GM21717 (cell line): Measurements from ENCODE around the gene PCDHA1.

Experiments
- ATAC-seq: cut with Tn5 transposase; IDR thresholded peaks from one replicate; pipeline ENCODE4 v1.9.1; 2021; ENCODE audit warnings: mild to moderate bottlenecking, moderate library complexity; ENCODE audit not compliant: unreplicated experiment

The PCDHA1 gene

DNA sequence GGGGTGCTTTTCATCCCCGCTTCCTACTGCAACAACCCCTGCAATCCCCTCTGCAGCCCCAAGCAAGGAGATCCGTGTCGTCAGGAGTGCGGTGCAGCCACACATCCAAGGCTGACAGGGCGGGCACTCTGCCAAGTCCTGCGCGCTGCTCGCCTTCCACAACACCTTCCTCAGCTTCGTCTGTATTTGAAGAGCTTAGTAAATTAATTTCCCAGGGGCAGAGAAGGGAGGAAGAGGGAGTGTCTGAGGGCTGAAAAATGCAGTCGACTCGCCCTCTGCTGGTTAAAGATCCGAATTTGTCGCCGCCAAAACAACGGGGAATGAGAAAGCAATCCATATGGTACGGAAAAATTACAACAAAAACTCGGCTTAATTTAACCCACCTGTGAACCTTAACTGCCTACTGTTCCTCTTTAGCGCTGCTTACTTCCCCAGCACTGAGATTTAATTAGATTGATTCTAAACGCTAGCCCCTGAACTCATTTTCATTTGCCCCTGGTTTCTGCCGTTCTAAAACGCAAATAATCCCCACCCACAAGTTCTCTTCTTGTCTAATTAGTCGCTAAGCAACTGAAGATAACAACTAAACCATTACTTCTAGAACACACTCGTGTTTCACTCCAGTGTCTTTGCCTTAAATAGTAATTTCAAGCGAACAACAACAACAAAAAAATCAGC, 254.3 kb downstream of the PCDHA1 start:
- no peak for ATAC-seq

DNA sequence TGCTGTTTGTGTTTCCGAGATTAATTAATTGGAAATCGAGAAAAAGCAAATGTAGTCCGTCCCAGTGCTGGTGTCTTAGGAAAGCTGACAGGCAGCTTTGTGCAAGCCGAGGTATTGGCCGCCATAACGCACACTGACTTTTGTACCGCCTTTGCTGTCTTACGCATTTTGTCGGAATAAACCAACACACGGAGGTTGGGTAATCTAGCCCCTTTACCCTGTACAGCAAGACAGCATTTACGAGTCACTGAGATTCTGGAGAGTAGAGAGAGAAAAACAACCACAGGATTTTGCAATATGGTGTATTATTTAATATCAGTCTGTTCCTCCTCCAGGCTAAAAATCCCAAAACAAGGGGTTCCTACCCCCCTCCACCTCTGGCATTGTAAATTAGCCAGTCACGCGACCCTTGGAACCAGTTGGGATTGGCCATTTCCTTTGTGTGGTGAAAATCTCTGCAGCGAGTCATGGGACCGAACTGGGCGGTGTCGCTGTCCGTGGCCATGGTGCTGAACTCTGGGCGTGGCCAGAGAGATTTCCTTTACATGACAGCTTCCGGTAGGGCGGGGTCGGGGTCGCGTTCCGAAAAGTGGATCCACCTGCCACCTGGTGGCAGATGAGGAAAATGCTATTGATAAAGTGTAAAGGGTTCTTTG, 255.0 kb downstream of the PCDHA1 start:
- no peak for ATAC-seq

DNA sequence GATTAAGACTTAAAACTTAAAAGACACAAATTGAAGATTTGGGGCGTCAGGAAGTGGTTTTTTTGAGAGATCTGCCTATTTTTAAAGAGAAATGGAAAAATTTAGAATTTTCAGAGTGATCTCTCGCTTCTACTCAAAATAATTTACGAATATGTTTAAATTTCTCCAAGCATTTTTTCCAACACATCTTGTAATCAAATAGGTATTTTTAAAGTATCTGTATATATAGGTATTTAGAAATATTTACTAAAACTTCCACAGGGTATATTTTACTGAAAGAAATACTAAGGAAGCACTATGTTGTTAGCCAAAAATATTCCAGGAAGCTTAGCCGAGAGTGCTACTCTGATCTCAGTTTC, 255.5 kb downstream of the PCDHA1 start:
- ATAC-seq = no peak

DNA sequence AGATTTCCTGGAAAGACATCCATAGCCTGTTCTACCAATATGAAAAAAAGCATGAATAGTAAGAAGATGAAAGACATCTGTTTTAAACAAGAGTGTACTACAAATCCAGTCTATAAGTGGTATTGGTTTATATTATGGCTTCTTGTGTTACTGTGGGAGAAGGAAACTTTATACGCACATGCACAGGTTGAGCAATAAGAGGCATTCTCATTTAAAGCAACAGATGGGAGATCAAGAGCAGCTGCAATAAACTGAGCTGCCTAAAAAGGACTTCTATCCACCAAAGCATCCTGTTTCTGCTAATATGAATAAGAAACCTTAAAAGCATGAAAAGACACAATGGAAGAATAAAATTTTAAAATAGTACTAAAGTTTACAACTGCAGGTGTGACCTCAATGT, 256.6 kb downstream of the PCDHA1 start:
- no peak for ATAC-seq

DNA sequence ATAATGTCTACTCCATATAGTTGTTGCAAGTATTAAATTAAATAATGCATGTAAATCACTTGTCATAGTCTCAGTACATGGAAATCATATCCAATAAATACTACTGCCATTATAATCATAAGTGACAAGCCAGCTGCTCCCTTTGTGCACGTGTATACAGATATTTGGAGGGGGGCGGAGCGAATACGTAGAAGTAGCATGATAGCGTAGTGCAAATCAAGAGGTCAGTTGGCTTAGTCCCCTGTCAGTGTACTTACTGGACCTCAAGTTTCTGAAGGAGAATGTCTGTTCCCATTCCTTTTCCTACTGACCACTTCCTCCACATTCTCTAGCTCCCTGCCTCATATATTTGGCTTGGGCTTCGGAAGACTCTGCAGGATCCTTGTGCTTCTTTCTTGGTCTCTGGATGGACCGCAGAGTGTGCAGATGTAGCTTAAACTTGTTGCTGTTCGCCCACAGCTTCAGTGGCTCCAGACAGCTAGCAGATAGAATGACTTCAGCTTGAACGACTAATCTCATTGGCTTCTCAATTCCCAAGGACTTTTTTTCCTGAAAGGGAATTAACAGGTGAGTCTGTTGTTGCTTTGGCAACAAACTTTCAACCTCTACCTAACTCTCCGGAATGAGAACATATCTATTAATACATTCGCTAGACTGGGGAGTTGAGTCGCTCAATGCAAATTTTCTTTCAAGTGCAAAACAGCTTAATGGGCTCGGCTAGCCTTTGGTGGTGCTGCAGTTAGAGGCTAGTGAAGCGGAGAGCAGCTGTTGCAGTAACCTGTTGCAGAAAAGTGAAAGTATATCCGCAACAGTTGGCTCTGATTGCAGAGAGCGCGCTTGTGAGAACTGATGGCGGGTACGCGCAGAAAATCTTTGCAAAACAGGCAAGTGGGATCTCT, 264.9 kb downstream of the PCDHA1 start, which contains the start of gene PCDHB1:
Gene PCDHB1 (plus strand): TSS at position 753 of the 899 bp plus-strand sequence. CDS start 97 bp downstream, at position 850.
- no peak for ATAC-seq

DNA sequence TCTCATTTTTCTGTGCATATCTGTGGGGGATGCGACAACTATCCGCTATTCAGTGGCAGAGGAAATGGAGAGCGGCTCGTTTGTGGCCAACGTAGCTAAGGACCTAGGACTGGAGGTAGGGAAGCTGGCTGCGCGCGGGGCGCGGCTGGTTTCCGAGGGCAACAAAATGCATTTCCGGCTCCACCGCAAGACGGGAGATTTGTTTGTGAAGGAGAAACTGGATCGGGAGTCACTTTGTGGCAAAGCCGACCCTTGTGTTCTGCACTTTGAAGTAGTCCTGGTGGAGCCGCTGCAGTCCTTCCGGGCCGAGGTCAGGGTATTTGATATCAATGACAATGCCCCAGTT, 265.6 kb downstream of the PCDHA1 start:
- ATAC-seq = no peak
